ENCODE results near the gene LMAN1L. TPM values are rescaled to one million over a fixed set of nuclear protein-coding genes. Genes with fewer than 3 reads are reported as not detected.

The LMAN1L gene
- polyA plus RNA-seq, 3 donors: 0.08 TPM; not detected in 2

DNA sequence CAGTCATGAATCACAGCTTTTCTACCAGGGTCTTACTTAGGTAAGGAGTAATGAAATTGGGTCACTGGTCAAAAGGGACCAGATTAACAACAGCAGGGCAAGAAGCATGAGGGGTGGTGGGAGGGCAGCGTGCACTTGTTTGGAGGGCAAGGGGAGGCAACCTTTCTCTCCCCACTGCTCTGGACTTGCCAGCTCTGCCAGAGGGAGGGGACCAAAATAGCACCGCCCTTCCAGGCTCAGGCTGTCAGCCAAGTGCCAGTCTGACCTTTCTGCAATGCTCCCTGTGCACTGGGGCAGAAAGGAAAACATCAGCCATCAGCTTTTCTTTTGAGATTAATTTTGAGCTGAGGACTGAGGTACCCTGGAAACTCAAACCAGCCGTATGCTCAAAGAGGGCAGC lies 34.8 kb downstream of the LMAN1L start:
- WGBS (ENCODE audit: insufficient coverage): 100% methylated on average over 3 of the region's 3 CpGs
- H2AFZ ChIP-seq (ENCODE audit: insufficient read depth, low read depth, low read length, poor library complexity, severe bottlenecking): no peak overlapping the region
- H3K36me3 Mint-ChIP-seq: peaks cover 66 to 76% of the 10 kb centered on the region in 2 donors
- no peak overlapping the region for H3K4me3 Mint-ChIP-seq
- no peaks in the 10 kb centered on the region for H3K9me3 Mint-ChIP-seq
- peaks cover 66% of the 10 kb centered on the region for H4K20me1 ChIP-seq (ENCODE audit: insufficient read depth, low read length)
- H3K9ac ChIP-seq (ENCODE audit: insufficient read depth, low read length, poor library complexity, severe bottlenecking): no peak overlapping the region
- peaks cover 21% of the 10 kb centered on the region for H3K4me1 Mint-ChIP-seq
- peaks cover 13 to 14% of the 10 kb centered on the region in 2 donors for H3K4me1 ChIP-seq (ENCODE audit: control insufficient read depth in 1 of 2, insufficient read depth in 2 of 2, low read length in 2 of 2)
- DNase-seq: no peak
- H3K27ac Mint-ChIP-seq: no peak overlapping the region
- no peak overlapping the region for H3K4me2 ChIP-seq (replicated peaks; ENCODE audit: extremely low read depth, low read length, poor library complexity, severe bottlenecking)
- H3K27me3 Mint-ChIP-seq (ENCODE audit: low read depth in 3 of 3): peaks cover 0 to 1% (median 0%) of the 10 kb centered on the region in 3 donors
- TF ChIP-seq CTCF (IDR thresholded peaks at IDR 0.05): no peak
- H3K27me3 ChIP-seq (ENCODE audit: control insufficient read depth in 2 of 2, insufficient read depth in 2 of 2, low read length in 2 of 2): no peaks in the 10 kb centered on the region
- H3K79me2 ChIP-seq (ENCODE audit: insufficient read depth, low read length): peaks cover 2% of the 10 kb centered on the region
- no peak overlapping the region for H3K4me3 ChIP-seq (replicated peaks in 1 of 3; ENCODE audit: low read depth in 2 of 3, low read length in 3 of 3)
- no peaks in the 10 kb centered on the region for H3K9me3 ChIP-seq (replicated peaks in 1 of 2; ENCODE audit: control insufficient read depth in 1 of 2, insufficient read depth in 1 of 2, low read length in 2 of 2)
- intact Hi-C loops (cut with micrococcal nuclease): loop anchor here (10.0 kb wide), 1 partner anchor 57 kb away; the partner anchor contains the start of gene FAM219B (in 2 of the 2)
- H3K27ac ChIP-seq (ENCODE audit: low read depth in 1 of 2, low read length in 2 of 2): no peak overlapping the region
- H3K36me3 ChIP-seq (replicated peaks in 1 of 2; ENCODE audit: control insufficient read depth in 1 of 2, insufficient read depth in 2 of 2, low read length in 2 of 2): peaks cover 77 to 83% of the 10 kb centered on the region in 2 donors

DNA sequence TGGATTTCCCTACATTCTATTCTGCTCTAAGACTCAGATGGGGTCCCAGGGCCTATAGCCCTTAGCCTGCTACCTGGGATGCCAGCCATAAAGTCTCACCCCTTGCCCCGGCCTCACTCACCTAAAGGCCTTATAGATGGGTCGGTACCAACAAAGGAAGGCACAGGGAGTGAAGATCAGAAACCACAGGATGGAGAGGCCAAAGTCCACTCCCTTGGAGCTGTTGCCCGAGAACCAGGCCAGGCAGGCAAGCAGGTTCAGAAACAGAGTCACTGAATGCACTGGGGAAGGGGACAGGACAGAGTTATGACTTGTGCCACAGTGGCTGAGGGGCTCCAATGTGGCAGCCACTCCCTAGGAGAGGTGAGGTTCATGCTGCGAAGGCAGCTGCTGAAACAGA lies 37.8 kb downstream of the LMAN1L start:
- H3K4me1 Mint-ChIP-seq: peaks cover 2% of the 10 kb centered on the region
- H3K27me3 ChIP-seq (ENCODE audit: control insufficient read depth in 2 of 2, insufficient read depth in 2 of 2, low read length in 2 of 2): no peaks in the 10 kb centered on the region
- no peaks in the 10 kb centered on the region for H3K4me1 ChIP-seq (ENCODE audit: control insufficient read depth in 1 of 2, insufficient read depth in 2 of 2, low read length in 2 of 2)
- H3K36me3 ChIP-seq (replicated peaks in 1 of 2; ENCODE audit: control insufficient read depth in 1 of 2, insufficient read depth in 2 of 2, low read length in 2 of 2): peaks cover 91 to 94% of the 10 kb centered on the region in 2 donors
- no peak overlapping the region for H3K4me3 ChIP-seq (replicated peaks in 1 of 3; ENCODE audit: low read depth in 2 of 3, low read length in 3 of 3)
- 100% methylated on average over 3 of the region's 4 CpGs for WGBS (ENCODE audit: insufficient coverage)
- H2AFZ ChIP-seq (ENCODE audit: insufficient read depth, low read depth, low read length, poor library complexity, severe bottlenecking): no peak overlapping the region
- DNase-seq: no peak
- no peak overlapping the region for H3K27ac ChIP-seq (ENCODE audit: low read depth in 1 of 2, low read length in 2 of 2)
- no peak overlapping the region for H3K9ac ChIP-seq (ENCODE audit: insufficient read depth, low read length, poor library complexity, severe bottlenecking)
- no peak overlapping the region for H3K27ac Mint-ChIP-seq
- no peak for TF ChIP-seq CTCF (IDR thresholded peaks at IDR 0.05)
- peaks cover 0 to 1% (median 0%) of the 10 kb centered on the region in 3 donors for H3K27me3 Mint-ChIP-seq (ENCODE audit: low read depth in 3 of 3)
- H3K4me3 Mint-ChIP-seq: no peak overlapping the region
- intact Hi-C loops (cut with micrococcal nuclease): no loop called here
- no peaks in the 10 kb centered on the region for H3K9me3 ChIP-seq (replicated peaks in 1 of 2; ENCODE audit: control insufficient read depth in 1 of 2, insufficient read depth in 1 of 2, low read length in 2 of 2)
- no peak overlapping the region for H3K4me2 ChIP-seq (replicated peaks; ENCODE audit: extremely low read depth, low read length, poor library complexity, severe bottlenecking)
- peaks cover 16% of the 10 kb centered on the region for H3K79me2 ChIP-seq (ENCODE audit: insufficient read depth, low read length)
- H4K20me1 ChIP-seq (ENCODE audit: insufficient read depth, low read length): peaks cover 74% of the 10 kb centered on the region
- no peaks in the 10 kb centered on the region for H3K9me3 Mint-ChIP-seq
- peaks cover 74 to 90% of the 10 kb centered on the region in 2 donors for H3K36me3 Mint-ChIP-seq

Measured in CD14-positive monocyte (primary cell).